GM21717 (cell line): Measurements from ENCODE around the gene CASP4.
"Not testable (repeated sequence)": the region's sequence is repeated elsewhere in the genome, so short reads cannot be mapped to it uniquely, and the experiment has no call there.

Experiments
- ATAC-seq: cut with Tn5 transposase; IDR thresholded peaks from one replicate; pipeline ENCODE4 v1.9.1; 2021; ENCODE audit warnings: mild to moderate bottlenecking, moderate library complexity; ENCODE audit not compliant: unreplicated experiment

The CASP4 gene

DNA sequence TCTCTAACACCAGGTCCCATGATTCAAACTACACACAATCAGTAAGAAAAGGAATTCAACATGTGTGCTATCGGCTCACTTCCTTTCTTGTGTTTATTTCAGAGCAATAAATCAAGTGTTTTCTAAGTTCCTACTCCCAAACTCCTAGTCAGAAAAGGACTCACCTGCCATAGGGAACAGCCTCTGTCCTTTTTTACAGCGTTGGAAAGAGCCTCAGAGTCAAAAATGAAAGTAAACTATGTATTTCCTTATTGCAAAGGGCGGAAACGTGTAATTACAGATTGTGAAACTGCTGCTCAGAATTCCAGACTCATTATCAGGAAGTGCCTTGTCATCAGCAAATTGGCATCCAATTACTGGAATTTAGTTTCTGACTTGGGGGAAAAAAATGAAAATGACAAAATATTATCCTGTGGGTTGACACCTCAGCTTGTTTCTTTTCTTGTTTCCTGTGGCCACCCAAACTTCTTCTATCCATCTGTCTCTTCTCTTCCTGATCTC lies at the start of gene CASP4:
Gene CASP4 (minus strand): TSS at position 220 of the 501 bp plus-strand sequence. CDS start 49 bp downstream, at position 171.
- ATAC-seq: peak; percentile 97

DNA sequence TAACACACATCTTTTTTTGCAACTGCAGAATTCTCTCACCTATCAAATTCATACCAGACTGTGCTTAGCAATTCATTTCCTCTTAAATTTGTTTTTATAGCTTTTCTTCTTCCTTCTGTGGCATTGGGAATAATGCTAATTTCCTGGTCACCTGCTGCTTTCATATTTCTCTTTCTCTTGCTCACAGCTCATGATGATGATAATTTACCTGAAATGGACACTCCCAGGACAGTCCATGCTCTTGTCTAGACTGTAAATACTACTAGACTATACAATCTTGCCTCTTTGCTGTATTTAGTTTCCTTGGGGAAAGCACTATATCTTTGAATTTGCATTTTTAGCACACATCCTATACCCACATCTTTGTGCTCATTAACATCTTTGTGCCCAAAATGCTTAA lies 39.1 kb upstream of the CASP4 start:
- no peak for ATAC-seq

DNA sequence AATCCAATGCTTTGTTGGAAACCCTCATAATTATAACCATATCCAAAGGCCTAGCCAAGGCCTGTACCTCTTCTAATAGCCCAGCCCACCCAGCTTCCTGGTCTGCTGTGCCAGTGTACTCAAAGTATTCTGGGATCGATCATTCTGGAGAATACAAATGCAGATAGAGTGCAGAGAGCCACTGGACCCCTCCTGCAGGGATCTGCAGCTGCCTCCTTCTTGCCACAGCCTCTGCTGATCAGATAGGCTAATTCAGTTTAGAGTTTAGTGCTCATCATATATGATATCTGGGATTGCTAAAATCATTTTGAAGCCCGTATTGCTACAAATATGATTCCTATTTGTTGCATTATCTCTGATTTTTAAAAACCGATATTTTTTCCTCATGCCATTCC lies 37.1 kb upstream of the CASP4 start:
- ATAC-seq: no peak

DNA sequence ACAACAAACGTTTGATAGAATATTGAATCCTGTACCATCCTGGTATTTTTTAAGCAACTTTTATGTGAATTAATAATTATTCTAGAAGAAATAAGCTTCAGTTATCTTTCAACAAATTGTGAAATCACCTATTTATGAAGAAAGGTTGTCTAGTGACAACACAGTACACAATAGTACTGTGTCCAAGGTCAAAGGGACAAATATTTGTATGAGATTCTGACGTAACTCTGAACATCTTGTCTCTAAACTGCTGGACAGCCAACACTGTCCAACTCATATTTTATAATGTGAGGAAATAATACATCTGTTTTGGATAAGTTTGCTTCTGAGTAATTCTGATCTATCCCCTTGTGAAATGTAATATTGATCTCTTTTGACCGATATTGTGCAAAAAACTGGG lies 35.6 kb upstream of the CASP4 start:
- ATAC-seq: no peak

DNA sequence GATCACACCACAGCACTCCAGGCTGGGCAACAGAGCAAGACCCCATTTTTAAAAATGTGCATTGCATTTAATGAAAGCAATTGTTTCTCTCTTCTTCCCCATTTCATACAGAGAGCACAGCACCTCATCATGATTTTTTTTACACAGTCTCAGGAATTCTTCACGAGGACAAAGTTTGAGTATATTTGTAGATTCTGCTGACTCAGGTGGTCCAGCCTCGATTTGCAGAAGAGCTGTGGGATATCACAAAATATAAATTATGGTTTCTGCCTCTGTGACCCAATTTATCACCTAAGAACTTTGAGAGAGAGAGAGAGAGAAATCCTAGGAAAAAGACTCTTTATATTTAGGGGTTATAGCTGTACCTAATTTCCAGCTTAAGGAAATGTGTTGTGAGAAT lies 34.8 kb upstream of the CASP4 start:
- ATAC-seq: no peak

DNA sequence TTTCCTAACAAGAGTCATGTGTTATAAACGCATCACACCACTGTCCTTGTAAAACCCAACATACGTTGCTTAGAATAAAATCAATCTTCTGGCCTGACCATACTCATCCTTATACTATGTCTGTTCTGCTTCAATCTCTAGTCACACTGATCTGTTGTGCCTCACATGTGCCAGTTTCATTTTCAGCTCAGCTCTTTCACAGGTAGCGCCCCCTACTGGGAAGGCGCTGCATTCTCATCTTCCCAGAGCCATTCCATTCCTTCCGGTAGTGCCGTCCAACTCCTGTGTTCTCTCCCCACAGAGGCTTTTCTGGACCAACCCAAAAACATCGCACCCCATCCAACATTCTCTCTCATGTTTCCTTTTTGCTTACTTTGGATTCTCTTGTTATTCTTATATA lies 32.4 kb upstream of the CASP4 start:
- peak; percentile 91 for ATAC-seq

DNA sequence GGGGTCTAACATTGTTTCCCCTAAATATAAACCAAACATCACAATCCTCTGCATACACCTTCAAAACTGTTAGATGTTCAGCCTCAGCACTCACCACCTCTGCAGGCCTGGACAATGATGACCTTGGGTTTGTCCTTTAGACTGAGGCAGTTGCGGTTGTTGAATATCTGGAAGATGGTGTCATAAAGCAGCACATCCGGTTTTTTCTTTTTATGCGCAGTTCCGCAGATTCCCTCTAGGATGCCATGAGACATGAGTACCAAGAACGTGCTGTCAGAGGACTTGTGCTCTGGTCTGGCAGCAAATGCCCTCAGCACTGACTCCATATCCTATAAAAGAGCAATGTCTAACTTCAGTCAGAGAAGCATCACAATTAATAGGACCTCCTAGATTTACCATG lies 31.8 kb upstream of the CASP4 start:
- no peak for ATAC-seq

DNA sequence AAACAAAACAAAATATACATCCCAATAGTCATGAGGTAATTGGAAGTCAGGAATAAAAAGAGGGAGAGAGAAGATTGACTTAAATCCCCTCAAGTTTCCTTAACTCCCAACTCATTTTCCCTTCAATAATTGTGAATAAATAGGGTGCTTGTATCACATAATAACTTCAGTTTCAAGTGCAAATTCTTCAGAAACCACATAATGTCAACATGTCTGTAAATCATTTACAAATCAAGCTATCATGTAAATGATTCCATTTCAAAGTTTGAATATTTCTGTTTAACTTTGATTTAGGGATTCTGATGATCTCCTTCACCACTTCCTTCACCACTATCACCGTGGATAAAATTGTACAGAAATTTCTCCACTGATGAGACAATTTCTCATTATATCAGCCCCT lies 31.3 kb upstream of the CASP4 start:
- ATAC-seq: no peak

DNA sequence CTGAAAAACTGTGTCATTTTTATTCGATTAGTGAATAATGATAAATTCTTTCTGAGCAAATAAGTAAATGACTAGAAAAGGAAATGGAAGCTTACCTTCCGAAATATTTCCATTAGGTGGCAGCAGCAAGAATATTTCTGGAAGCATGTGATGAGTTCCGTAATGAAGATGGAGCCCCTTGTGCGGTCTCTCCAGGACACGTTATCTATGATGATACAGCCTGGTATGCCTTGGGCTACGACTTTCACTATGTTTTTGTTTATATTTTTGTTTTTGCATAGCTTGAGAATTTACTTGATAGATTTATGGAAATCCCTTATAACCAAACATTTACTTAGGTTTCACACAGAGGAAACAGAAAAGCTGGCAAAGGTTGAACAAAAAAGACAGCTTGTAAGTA lies 28.9 kb upstream of the CASP4 start:
- no peak for ATAC-seq

DNA sequence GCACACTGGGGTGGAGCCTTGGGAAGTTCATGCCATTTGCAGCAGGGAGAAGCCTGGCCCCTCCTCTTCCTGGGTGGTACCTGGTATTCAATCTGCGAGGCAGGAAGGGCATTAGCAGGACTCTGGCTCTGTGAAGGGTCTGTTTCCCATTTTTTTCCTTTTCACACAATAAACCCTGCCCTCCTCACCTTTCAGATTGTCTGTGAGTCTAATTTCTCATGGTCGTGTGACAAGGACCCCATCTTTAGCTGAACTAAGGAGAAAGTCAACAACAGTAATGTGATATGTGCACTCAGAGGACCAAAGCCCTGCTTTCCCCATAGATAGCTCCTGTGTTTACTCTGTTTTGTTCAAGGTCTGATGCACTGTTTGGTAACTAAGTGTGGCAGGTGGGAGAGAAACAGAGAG lies 26.6 kb upstream of the CASP4 start:
- ATAC-seq: no peak

DNA sequence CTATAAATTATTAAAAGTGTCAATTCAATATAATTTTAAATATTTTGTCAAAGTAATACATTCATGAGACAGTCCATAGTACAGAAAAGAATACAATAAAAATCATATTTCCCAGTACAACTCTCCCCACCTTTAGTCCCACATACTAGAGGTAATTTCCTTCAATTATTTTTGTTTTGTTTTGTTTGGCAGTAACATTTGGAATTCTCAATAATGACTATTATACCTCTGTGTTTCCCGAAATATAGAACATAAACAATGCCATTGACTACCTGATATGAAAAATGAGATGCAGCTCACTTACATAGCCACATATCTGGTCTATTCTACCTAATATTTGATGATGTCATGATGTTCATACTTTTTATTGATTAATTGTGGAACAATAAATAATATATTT lies 24.4 kb upstream of the CASP4 start:
- ATAC-seq: no peak

DNA sequence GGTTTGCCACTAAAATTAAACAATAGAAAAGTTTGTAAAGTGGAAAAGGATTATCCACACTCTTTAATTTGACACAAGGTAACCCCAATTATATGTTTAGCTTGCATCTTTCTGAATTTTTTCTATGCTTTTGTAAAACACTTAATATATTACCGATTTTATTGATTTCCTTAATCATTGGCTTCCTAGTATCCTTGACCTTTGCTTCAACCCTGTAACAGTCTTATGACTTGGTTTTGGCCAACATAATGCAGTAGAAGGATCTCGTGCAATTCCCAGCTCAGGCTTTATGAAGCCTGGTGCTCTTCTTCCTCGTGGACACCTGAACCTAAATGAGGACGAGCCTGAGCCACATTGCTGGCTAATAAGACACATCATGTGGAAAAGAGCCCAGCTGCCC lies 23.6 kb upstream of the CASP4 start:
- no peak for ATAC-seq

DNA sequence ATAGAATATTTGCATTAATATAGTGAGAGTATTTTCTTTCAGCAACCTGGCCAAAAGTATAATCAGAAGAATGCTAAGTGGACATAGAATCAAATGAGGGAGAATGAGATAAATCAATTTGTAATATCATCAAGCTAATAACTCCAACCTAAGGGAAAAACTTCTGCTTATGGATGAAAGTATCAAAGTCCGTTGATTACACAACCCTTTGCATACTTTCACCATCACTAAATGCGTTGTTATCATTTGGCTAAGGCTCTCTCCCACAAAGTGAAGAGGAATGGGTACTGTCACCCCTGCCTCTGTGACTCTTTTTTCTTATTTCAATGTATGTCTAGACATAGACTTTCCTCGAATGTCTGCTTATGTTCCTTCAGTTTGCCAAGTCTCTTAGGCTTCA lies 16.4 kb upstream of the CASP4 start:
- no peak for ATAC-seq

DNA sequence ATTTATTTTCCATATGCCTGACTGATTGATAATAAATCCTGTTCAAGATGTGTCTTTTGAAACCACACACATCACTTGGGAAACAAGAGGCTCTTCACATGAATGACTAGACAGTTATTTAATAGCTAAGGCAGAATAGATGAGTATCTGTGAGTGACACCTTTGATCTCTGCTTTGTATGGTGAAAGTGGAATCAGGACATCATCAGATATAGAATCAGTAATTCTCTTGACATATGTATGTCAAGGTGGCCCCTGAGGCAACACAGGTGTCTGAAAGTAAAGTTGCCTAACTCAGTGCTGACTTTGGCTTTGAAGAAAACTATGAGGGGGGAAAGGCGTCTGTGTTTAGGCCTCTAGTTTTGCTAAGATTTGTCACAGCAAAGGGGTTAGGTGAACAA lies 11.5 kb upstream of the CASP4 start:
- no peak for ATAC-seq

DNA sequence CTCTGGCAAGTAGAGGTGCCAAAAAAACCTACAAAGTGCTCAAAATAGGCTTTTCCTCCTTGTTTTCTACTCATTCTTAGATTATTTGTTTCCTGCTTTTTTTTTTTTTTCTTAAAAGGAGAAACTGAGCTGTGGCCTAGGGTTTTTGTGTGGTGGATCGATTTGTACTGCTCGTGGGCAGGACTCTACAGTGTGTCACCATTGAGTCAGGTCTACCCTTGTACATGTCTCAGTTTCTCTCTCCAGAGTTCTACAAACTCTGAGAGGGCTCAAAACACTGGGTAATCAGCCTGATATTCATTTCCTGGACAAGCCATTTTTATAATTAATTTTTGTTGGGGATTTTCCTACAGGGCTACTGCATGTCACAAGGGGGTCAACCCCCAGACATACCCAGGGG lies 5.2 kb upstream of the CASP4 start:
- no peak for ATAC-seq

DNA sequence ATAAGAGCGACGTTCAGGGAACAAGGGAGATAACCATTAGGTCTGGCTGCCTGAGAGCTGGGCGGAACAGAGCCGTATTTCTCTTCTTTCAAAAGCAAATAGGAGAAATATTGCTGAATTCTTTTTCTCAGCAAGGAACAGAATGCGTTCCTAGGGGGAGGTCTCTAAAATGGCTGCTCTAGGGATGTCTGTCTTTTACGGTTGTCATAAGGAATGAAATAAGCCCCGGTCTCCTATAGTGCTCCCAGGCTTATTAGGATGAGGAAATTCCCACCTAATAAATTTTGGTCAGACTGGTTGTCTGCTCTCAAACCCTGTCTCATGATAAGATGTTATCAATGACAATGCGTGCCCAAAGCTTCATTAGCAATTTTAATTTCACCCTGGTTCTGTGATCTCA lies 4.5 kb upstream of the CASP4 start:
- not testable (repeated sequence) for ATAC-seq

DNA sequence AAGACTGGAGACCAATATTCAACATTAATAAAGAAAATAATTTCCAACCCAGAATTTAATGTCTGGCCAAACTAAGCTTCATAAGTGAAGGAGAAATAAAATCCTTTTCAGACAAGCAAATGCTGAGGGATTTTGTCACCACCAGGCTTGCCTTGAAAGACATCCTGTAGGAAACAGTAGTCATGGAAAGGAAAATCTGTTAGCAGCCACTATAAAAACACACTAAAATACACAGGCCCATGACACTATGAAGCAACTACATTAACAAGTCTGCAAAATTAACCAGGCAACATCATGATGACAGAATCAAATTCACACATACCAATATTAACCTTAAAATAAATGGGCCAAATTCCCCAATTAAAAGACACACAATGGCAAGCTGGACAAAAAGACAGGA lies 2.4 kb upstream of the CASP4 start:
- no peak for ATAC-seq

DNA sequence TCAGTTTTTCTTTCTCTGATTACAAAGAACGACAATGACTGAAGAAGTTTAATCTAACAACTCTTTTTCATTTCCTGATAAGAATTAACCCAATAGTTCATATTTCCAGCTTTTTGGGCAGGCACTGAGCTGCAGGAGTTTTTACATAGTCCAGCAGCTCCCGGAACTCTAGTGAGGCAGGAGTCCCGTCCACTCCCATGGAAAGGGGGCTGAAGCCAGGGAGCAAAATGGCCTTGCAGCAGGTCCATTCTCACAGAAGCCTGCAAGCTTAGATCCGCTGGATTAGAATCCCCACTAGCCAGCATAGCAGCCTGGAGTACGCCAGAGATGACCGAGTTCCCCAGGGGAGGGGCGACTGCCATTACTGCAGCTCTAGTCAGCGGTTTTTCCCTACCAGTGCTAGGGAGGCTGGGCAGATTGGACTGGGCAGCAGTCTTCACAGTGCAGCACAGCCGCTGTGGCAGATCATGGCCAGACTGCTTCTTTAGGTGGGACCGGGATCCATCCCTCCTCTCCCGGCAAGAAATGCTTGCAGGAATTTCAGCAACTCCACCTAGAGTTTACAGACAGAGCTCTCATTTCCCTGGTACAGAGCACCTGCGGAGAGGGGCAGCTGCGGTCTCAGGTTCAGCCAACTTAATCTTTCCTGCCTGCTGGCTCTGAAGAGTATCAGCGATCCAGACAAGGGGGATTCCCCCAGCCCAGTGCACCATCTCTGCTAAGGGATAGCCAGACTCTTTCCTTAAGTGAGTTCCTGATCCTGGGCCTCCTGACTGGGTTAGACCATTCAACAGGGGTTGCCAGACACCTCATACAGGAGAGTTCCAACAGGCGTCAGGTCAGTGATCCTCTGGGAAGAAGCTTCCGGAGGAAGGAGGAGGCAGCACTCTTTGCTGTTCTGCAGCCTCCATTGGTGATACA lies 742 bp upstream of the CASP4 start:
- ATAC-seq: no peak

DNA sequence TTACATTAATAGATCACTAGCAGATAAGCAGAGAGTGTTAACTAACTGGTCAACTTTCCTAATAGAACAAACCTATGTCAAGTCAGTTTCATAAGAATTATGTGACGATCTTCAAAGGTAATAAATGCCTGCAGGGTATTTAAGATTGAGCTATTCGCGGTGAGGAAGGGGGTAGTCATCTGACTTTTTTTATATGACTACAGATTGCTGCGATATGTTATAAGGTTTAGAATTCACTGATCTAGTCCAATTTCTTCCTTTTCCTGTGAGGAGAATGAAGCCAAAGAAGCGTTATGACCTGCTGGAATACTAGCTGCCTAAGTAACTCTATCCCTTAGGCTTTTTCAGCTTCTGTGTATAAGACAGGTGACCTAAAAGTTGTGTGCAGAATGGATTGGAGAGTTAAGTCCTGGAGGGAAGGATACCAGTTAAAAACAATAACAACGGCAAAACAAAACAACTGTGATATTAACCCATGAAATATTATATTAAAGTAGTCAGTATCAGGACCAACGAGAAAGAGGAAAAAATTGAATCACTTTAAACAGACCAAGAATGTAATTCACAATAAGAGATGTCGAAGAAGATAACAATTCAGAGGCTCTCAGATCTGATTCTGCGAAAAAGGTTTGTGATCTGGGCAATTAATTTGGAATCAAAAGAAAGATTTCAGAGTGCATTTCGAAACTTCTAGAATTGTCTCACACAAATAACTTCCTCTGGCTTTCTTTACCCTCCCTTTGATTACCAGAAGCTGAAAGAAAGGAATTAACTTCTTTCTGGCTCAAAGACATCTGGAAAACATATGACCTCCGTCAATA lies 630 bp downstream of the CASP4 start:
- no peak for ATAC-seq

DNA sequence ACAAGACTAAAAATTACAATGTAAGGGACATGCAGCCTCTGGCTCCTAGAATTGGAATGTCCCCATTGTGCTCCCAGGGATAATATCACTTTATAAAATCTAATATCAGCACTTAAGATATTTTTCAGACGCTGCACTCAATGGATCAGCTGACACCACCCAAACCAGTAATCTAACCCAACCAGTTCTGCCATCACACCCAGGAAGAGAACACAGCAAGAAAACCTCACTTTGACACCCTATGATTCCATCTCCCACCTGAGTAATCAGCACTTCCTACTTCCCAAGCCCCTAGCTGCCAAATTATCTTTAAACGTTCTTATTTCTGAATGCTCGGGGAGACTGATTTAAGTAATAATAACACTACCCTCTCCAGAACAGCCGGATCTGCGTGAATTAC lies 2.6 kb downstream of the CASP4 start:
- no peak for ATAC-seq

DNA sequence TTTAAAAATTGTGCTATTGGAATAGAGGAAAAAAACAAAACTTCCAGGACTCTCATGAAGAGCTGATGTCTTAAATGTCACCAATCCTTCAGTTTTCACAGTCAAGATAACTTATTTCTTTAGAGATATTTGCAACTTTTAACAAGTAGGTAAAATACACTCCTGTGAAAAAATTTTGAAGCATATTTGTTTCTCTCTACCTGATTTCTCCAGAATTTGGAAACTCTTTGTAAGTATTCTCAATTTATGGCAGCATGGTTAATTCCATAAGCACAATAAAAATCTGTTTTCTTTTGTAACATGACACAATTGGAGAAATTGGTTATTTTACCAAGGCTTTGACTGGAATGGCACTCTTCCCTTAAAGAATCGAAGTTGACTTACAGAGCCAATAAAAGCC lies 4.1 kb downstream of the CASP4 start:
- no peak for ATAC-seq

DNA sequence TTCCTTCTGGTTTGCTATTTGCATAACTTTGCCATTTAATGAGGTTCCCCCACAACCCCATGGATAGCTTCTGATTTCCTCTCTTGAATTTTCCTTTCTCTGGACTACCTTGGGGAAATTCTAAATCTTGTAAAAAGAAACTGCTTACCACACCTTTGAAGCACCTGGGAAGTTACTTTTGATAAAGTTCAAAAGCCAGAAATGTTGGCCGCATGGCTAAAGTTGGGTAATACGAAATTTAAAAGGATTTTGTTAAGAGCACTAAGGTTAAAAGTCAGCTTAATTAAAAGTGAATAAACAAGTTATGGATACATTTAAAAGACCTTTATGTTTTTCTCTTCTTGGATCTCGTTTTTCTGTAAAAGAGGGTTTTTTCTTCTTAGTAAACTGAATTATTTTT lies 5.5 kb downstream of the CASP4 start:
- no peak for ATAC-seq
